ENCODE results near the gene CADPS2.

The CADPS2 gene

GRCh38 chr7:122901250-122901649 is 15.0 kb upstream of the CADPS2 start:
- TF ChIP-seq CTCF (IDR thresholded peaks at IDR 0.05; ENCODE audit: low read depth, low read length, missing control alignments) = no peak
- H3K4me3 ChIP-seq (replicated peaks; ENCODE audit: low read depth, low read length) = no peak overlapping the region
- DNase-seq (ENCODE audit: extremely low read depth, low read depth) = no peak

DNA sequence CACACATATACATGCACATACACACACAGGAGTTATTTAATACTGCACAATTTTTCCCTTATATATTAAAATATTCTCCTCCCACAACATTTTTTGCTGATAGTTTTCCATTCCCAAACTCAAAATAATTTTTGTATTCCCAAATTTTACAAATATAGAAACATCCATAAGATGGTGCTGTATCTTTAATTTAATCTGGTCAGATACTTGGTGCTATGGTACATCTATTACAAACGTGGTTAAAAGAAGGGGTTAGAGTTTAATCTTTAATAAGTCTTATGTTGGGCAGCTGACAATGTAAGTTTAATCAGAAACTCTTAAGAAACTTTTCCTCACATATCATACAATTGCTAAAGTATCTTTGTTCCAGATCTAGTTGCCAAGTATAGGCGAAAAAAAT is 10.2 kb upstream of the CADPS2 start:
- DNase-seq (ENCODE audit: extremely low read depth, low read depth) = no peak
- H3K4me3 ChIP-seq (replicated peaks; ENCODE audit: low read depth, low read length) = no peak overlapping the region
- no peak for TF ChIP-seq CTCF (IDR thresholded peaks at IDR 0.05; ENCODE audit: low read depth, low read length, missing control alignments)

DNA sequence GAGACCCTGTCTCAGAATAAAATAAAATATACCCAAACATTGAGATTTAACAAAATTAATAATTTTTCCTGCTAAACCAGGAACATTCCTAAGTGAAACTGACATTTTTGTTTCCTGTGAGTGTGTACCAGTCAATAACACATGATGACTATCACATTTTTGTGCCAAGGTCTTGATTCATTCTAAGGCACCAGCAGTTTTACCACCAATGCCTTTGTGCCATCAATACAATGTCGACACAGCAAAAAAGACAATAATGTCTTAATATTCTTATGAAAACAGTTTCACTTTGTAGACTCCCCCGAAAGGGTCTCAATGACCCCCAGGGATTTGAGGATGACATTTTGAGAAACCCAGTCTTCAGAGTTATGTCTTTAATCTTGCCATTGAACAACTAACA is 7.2 kb upstream of the CADPS2 start:
- H3K4me3 ChIP-seq (replicated peaks; ENCODE audit: low read depth, low read length) = no peak overlapping the region
- TF ChIP-seq CTCF (IDR thresholded peaks at IDR 0.05; ENCODE audit: low read depth, low read length, missing control alignments) = no peak
- no peak for DNase-seq (ENCODE audit: extremely low read depth, low read depth)

DNA sequence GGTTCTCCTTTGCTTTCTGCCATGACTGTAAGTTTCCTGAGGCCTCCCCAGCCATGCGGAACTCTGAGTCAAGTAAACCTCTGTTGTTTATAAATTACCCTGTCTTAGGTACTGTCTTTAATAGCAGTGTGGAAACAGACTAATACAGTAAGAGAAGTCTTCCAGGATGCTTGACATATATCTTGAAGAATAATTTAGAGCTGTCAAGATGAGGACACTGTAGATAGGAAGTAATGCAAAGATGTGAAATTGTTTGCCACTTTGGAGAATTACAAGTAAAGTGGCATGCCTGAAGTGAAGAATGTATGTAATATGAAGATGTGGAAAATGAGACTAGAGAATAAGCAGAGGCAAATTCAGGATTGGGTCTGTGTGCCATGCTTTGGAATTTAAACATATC is 2.9 kb upstream of the CADPS2 start:
- no peak for TF ChIP-seq CTCF (IDR thresholded peaks at IDR 0.05; ENCODE audit: low read depth, low read length, missing control alignments)
- no peak for DNase-seq (ENCODE audit: extremely low read depth, low read depth)
- H3K4me3 ChIP-seq (replicated peaks; ENCODE audit: low read depth, low read length) = no peak overlapping the region

GRCh38 chr7:122887848-122888247 is 1.6 kb upstream of the CADPS2 start:
- no peak for TF ChIP-seq CTCF (IDR thresholded peaks at IDR 0.05; ENCODE audit: low read depth, low read length, missing control alignments)
- DNase-seq (ENCODE audit: extremely low read depth, low read depth) = no peak

GRCh38 chr7:122887198-122887597 is 938 bp upstream of the CADPS2 start:
- no peak overlapping the region for H3K4me3 ChIP-seq (replicated peaks; ENCODE audit: low read depth, low read length)
- TF ChIP-seq CTCF (IDR thresholded peaks at IDR 0.05; ENCODE audit: low read depth, low read length, missing control alignments) = no peak
- no peak for DNase-seq (ENCODE audit: extremely low read depth, low read depth)

More at GRCh38 chr7:122887848-122888247, 1.6 kb upstream of the CADPS2 start:
- no peak overlapping the region for H3K4me3 ChIP-seq (replicated peaks; ENCODE audit: low read depth, low read length)

DNA sequence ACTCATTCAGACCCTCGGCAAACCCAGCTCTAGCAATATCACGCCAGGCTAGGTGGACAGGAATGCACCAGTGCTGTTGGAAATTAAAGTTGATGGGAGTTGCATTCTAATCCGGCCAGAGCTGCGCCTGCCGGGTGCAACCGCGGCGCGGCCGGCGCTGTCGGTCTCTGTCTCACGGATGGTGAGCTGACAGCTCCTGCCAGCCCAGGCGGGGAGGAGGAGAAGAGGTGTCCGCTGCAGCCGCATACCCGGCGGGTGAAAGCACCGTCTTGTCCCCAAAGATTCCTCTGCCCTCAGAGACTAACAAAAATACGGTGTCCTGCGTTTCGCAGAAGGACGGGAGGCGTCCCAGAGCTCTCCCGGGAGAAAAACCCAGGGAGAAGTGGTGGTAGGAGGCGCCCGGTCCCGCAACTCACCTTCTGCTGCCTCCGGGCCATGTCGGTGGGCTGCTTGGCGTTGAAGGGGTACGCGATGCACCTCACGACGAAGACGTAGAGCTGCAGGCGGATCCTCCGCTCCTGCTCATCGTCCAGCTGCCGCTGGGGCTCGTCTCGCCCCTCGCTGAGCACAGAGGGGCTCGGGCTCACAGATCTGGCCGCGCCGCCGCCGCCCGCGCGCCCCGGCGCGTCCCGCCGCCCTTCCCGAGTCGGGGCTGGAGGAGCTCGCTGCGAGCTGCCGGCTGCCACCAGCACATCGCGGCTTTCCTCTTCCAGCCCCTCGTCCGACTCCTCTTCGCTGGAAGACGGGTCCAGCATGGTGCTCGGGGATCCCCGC is 490 bp downstream of the CADPS2 start:
- DNase-seq (ENCODE audit: extremely low read depth, low read depth) = no peak
- peak overlapping the region; percentile 38 for H3K4me3 ChIP-seq (replicated peaks; ENCODE audit: low read depth, low read length)
- TF ChIP-seq CTCF (IDR thresholded peaks at IDR 0.05; ENCODE audit: low read depth, low read length, missing control alignments) = no peak
